H1 (cell line): ENCODE measurements around the gene PFN3. TPM values are rescaled to one million over a fixed set of nuclear protein-coding genes. Genes with fewer than 3 reads are reported as not detected.

Experiments used
- CHD1 ChIP-seq: IDR thresholded peaks from 2 replicates; pipeline ENCODE4 v1.6.1; 2012; ENCODE audit warnings: low read depth, low read length, improper control_type of control experiment
- GABPA ChIP-seq: IDR thresholded peaks from 2 replicates; pipeline ENCODE4 v1.6.1; 2011; ENCODE audit warnings: mild to moderate bottlenecking, low read length, moderate library complexity, borderline replicate concordance; ENCODE audit not compliant: insufficient read depth
- polyA plus RNA-seq, 7 experiments: library from polyadenylated mRNA; depleted of rRNA in 3 of 7; stranded (reverse) in 5 of 7; unstranded in 2 of 7; fragments of >200 nt in 5 of 7; fragments of 200-250 nt in 2 of 7; gene quantifications; 1 replicate in 5 of 7; 2 replicates in 1 of 7; 4 replicates in 1 of 7; pipeline versions ENCODE4 v1.2.1 to v1.2.3, GENCODE V29; 2011 to 2013; ENCODE audit warnings: missing spikeins in 2 of 7, mixed read lengths in 2 of 7
- total RNA-seq: library from RNA; stranded (reverse); fragmentation: NEBNext Ultra II Directional; extraction: Animal tissue kit (Norgen Biotek cat#: 25700); gene quantifications from 2 replicates; pipeline ENCODE4 v1.2.1, GENCODE V29; 2021

PFN3 gene
- total and polyA plus RNA-seq, 2 of the 8 experiments (the other 6 are each of a cell fraction or from before 2014, with no cell fraction given): not detected

DNA sequence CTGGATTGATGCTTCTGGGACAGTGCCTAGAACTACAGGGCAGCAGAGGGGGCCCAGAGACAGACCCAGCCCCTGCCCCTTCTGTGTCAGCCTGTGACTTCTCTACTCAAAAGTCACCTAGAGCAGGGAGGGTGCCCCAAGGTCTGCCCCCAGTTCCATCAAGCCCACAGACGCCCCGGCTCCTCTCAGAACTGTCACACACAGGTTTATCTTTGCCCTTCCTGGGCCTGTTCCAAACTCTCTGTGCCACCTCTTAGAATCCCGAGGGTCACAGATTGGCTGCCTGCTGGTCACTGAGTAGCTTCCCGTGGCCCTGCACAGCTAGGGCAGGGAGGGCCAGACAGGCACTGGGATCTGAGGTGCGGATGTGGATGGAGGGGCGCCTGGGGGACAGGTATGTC is 41.0 kb downstream of the PFN3 start (continued):
- TF ChIP-seq CHD1 (no peak), GABPA (no peak)
